ENCODE measurements around the gene CNTN4.

The CNTN4 gene

DNA sequence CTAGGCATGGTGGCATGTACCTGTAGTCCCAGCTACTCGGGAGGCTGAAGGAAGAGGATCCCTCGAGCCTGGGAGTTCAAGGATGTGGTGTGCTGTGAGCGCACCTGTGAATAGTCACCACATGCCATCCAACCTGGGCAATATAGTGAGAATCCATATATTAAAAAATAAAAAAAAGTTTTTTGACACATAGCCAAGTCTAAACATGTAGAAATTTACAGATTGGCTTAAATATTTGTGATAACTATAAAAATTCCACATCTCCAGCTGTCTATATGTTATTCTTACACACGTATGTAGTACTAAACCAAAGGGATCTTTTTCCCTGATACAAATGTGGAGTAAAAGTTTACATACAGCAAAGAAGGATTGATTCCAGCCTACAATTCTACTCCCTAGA is 119.7 kb downstream of the CNTN4 start:
- H2AFZ ChIP-seq (ENCODE audit: low read depth, low read length), result no peak overlapping the region
- H3K9ac ChIP-seq (ENCODE audit: low read depth, low read length), result no peak overlapping the region
- H3K4me1 ChIP-seq (ENCODE audit: insufficient read depth, low read length), result no peaks in the 10 kb centered on the region
- no peaks in the 10 kb centered on the region for H3K27me3 ChIP-seq (ENCODE audit: insufficient read depth, low read length, poor library complexity)
- no peak overlapping the region for H3K4me3 ChIP-seq (ENCODE audit: low read depth in 1 of 2, low read length in 2 of 2)
- H3K27ac ChIP-seq (ENCODE audit: low read length), result no peak overlapping the region
- no peak for DNase-seq
- H4K20me1 ChIP-seq (ENCODE audit: insufficient read depth, low read length), result no peaks in the 10 kb centered on the region
- no peak for ATAC-seq (ENCODE audit: insufficient read depth, low read depth)
- no peak for TF ChIP-seq EZH2 (IDR thresholded peaks at IDR 0.05; ENCODE audit: borderline replicate concordance, low read depth, low read length, severe bottlenecking)
- TF ChIP-seq, protein P1, sequence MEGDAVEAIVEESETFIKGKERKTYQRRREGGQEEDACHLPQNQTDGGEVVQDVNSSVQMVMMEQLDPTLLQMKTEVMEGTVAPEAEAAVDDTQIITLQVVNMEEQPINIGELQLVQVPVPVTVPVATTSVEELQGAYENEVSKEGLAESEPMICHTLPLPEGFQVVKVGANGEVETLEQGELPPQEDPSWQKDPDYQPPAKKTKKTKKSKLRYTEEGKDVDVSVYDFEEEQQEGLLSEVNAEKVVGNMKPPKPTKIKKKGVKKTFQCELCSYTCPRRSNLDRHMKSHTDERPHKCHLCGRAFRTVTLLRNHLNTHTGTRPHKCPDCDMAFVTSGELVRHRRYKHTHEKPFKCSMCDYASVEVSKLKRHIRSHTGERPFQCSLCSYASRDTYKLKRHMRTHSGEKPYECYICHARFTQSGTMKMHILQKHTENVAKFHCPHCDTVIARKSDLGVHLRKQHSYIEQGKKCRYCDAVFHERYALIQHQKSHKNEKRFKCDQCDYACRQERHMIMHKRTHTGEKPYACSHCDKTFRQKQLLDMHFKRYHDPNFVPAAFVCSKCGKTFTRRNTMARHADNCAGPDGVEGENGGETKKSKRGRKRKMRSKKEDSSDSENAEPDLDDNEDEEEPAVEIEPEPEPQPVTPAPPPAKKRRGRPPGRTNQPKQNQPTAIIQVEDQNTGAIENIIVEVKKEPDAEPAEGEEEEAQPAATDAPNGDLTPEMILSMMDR (IDR thresholded peaks at IDR 0.05; ENCODE audit: borderline replicate concordance, extremely low read depth, low read length, poor library complexity, severe bottlenecking), result no peak
- no peaks in the 10 kb centered on the region for H3K36me3 ChIP-seq (ENCODE audit: insufficient read depth, low read length)
- no peaks in the 10 kb centered on the region for H3K9me3 ChIP-seq (ENCODE audit: insufficient read depth, low read length, severe bottlenecking)
- no peak overlapping the region for H3K4me2 ChIP-seq (ENCODE audit: insufficient read depth, low read length)
- H3K79me2 ChIP-seq (ENCODE audit: insufficient read depth, low read length), result no peaks in the 10 kb centered on the region

DNA sequence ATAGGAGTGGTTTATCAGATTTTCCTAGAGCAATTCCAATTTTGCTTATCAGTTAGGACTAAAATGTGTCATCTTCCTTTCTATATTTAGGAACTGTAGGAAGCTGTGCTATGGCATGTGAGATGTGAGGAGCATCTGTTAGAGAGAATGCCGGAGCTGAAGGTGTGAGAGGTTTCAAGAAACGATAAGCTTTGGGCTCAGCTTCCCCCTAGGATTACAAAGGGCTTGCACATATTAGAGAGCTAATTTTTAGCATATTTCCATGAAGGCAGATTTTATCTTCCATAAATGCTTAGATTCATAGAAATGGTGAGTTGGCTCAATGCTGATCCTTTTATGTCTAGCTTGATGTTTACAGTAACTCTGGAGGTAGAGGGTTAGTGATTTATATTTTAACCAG is 120.2 kb downstream of the CNTN4 start:
- Histone ChIP-seq H2AFZ (ENCODE audit: low read depth, low read length) (no peak overlapping the region), H3K9ac (ENCODE audit: low read depth, low read length) (no peak overlapping the region), H3K4me2 (ENCODE audit: insufficient read depth, low read length) (no peak overlapping the region), H3K9me3 (ENCODE audit: insufficient read depth, low read length, severe bottlenecking) (no peaks in the 10 kb centered on the region), H3K36me3 (ENCODE audit: insufficient read depth, low read length) (no peaks in the 10 kb centered on the region), H3K27ac (ENCODE audit: low read length) (no peak overlapping the region), H3K4me3 (ENCODE audit: low read depth in 1 of 2, low read length in 2 of 2) (no peak overlapping the region), H3K79me2 (ENCODE audit: insufficient read depth, low read length) (no peaks in the 10 kb centered on the region), H4K20me1 (ENCODE audit: insufficient read depth, low read length) (no peaks in the 10 kb centered on the region), H3K4me1 (ENCODE audit: insufficient read depth, low read length) (no peaks in the 10 kb centered on the region), H3K27me3 (ENCODE audit: insufficient read depth, low read length, poor library complexity) (no peaks in the 10 kb centered on the region)
- DNase-seq (no peak), ATAC-seq (ENCODE audit: insufficient read depth, low read depth) (no peak)
- TF ChIP-seq, protein P1 (IDR thresholded peaks at IDR 0.05; ENCODE audit: borderline replicate concordance, extremely low read depth, low read length, poor library complexity, severe bottlenecking), result no peak
- no peak for TF ChIP-seq EZH2 (IDR thresholded peaks at IDR 0.05; ENCODE audit: borderline replicate concordance, low read depth, low read length, severe bottlenecking)

DNA sequence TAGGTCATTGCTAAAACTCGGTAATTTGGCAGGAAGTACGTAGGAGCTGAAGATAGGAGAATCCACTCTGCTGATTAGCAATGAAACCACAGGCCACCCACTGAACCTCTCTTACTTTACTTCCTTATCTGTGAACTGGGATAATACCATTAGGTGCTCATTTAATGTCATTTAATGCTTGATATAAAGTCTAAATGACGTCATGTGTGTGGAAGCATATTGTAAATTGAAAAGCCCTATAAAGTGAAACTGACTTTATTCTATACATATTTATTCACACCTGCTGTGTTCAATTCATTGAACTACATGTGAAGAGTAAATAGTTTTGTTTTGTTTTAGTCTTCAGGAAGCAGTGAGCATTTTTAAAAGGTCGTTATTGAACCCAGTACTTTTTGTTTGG is 137.5 kb downstream of the CNTN4 start:
- DNase-seq (no peak), ATAC-seq (ENCODE audit: insufficient read depth, low read depth) (no peak)
- Histone ChIP-seq H3K36me3 (ENCODE audit: insufficient read depth, low read length) (no peaks in the 10 kb centered on the region), H2AFZ (ENCODE audit: low read depth, low read length) (no peak overlapping the region), H3K4me2 (ENCODE audit: insufficient read depth, low read length) (no peak overlapping the region), H3K9ac (ENCODE audit: low read depth, low read length) (no peak overlapping the region), H3K4me3 (ENCODE audit: low read depth in 1 of 2, low read length in 2 of 2) (no peak overlapping the region), H3K79me2 (ENCODE audit: insufficient read depth, low read length) (no peaks in the 10 kb centered on the region), H3K4me1 (ENCODE audit: insufficient read depth, low read length) (no peaks in the 10 kb centered on the region), H4K20me1 (ENCODE audit: insufficient read depth, low read length) (no peaks in the 10 kb centered on the region), H3K27ac (ENCODE audit: low read length) (no peak overlapping the region), H3K9me3 (ENCODE audit: insufficient read depth, low read length, severe bottlenecking) (no peaks in the 10 kb centered on the region), H3K27me3 (ENCODE audit: insufficient read depth, low read length, poor library complexity) (no peaks in the 10 kb centered on the region)
- TF ChIP-seq, protein P1 (IDR thresholded peaks at IDR 0.05; ENCODE audit: borderline replicate concordance, extremely low read depth, low read length, poor library complexity, severe bottlenecking), result no peak
- no peak for TF ChIP-seq EZH2 (IDR thresholded peaks at IDR 0.05; ENCODE audit: borderline replicate concordance, low read depth, low read length, severe bottlenecking)

DNA sequence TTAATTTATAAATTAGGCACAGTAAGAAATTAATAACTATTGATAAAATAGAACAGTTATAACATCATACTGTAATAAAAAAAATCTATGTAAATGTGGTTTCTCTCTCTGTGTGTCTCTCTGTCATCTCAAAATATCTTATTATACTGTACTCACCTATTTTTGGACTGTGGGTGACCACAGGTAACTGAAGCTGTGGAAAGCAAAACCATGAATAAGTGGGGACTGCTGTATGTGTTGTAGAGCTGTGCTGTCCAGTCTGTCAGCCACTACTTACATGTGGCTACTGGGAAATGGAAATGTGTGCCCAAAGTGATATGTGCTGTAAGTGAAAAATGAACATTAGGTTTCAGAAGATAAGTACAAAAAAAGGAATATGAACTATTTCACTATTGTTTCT is 145.5 kb downstream of the CNTN4 start:
- no peaks in the 10 kb centered on the region for H3K27me3 ChIP-seq (ENCODE audit: insufficient read depth, low read length, poor library complexity)
- no peak for DNase-seq
- no peaks in the 10 kb centered on the region for H3K9me3 ChIP-seq (ENCODE audit: insufficient read depth, low read length, severe bottlenecking)
- H2AFZ ChIP-seq (ENCODE audit: low read depth, low read length), result no peak overlapping the region
- no peaks in the 10 kb centered on the region for H3K4me1 ChIP-seq (ENCODE audit: insufficient read depth, low read length)
- H4K20me1 ChIP-seq (ENCODE audit: insufficient read depth, low read length), result no peaks in the 10 kb centered on the region
- TF ChIP-seq, protein P1 (IDR thresholded peaks at IDR 0.05; ENCODE audit: borderline replicate concordance, extremely low read depth, low read length, poor library complexity, severe bottlenecking), result no peak
- TF ChIP-seq EZH2 (IDR thresholded peaks at IDR 0.05; ENCODE audit: borderline replicate concordance, low read depth, low read length, severe bottlenecking), result no peak
- H3K27ac ChIP-seq (ENCODE audit: low read length), result no peak overlapping the region
- no peaks in the 10 kb centered on the region for H3K79me2 ChIP-seq (ENCODE audit: insufficient read depth, low read length)
- H3K36me3 ChIP-seq (ENCODE audit: insufficient read depth, low read length), result no peaks in the 10 kb centered on the region
- no peak overlapping the region for H3K4me3 ChIP-seq (ENCODE audit: low read depth in 1 of 2, low read length in 2 of 2)
- H3K9ac ChIP-seq (ENCODE audit: low read depth, low read length), result no peak overlapping the region
- H3K4me2 ChIP-seq (ENCODE audit: insufficient read depth, low read length), result no peak overlapping the region
- no peak for ATAC-seq (ENCODE audit: insufficient read depth, low read depth)

All from DND-41 (cell line).